ENCODE data around the gene NTN3. TPM values are rescaled to one million over a fixed set of nuclear protein-coding genes. Genes with fewer than 3 reads are reported as not detected.

NTN3 gene
- total RNA-seq (under 1 TPM in 3 of 7 donors, not detected in 4; 0.12 to 0.34 (median 0.26) TPM), polyA plus RNA-seq (under 1 TPM in 1 of 2 donors, not detected in 1; 0.13 TPM)
- long read RNA-seq, donor 1, result 0 reads
- long read RNA-seq, donor 2, partial matches to known transcripts, result 0 of 1 reads
- long read RNA-seq, donor 2, other reads (novel, unspliced or antisense), result 0 of 1 reads
- long read RNA-seq, donor 3, result 0 reads

GRCh38 chr16:2471016-2471652 is at the start of gene NTN3:
Gene NTN3, plus strand, starts transcription at chr16:2471297. Its CDS starts 405 bp downstream, at chr16:2471702.
- no peak within 1 kb of the TSS for H3K27ac ChIP-seq
- peaks cover 6% of the 10 kb centered on the region for H3K27me3 ChIP-seq
- no peak within 1 kb of the TSS for H3K4me3 ChIP-seq
- DNase-seq, result peak in 1 of 5 donors; percentile 43
- H3K9me3 ChIP-seq, result no peaks in the 10 kb centered on the region
- H3K4me1 ChIP-seq (ENCODE audit: insufficient read depth), result peaks cover 12% of the 10 kb centered on the region
- TF ChIP-seq EP300 (IDR thresholded peaks at IDR 0.05) (no peak), POLR2A (IDR thresholded peaks at IDR 0.05) (no peak), CTCF (IDR thresholded peaks at IDR 0.05) (no peak)
- H3K36me3 ChIP-seq, result no peaks in the 10 kb centered on the region
- 0 to 1% (median 1%) methylated on average over 11 to 59 of the region's 59 CpGs for WGBS, 3 donors
- intact Hi-C loops (cut with DNase I), result no loop called here

- intact Hi-C loops (cut with DNase I), result loop anchor here in 1 of 4 donors (10.0 kb wide), 1 partner anchor 83 kb away; no protein-coding TSS in a partner anchor
- Histone ChIP-seq H3K27ac (no peak overlapping the region), H3K9me3 (no peaks in the 10 kb centered on the region), H3K4me3 (no peak overlapping the region), H3K36me3 (no peaks in the 10 kb centered on the region), H3K27me3 (no peaks in the 10 kb centered on the region), H3K4me1 (ENCODE audit: insufficient read depth) (no peaks in the 10 kb centered on the region)
- 72 to 78% (median 76%) methylated on average over 7 of the region's 7 CpGs for WGBS, 3 donors
- DNase-seq, result no peak
- no peak for TF ChIP-seq EP300 (IDR thresholded peaks at IDR 0.05)
- TF ChIP-seq POLR2A (IDR thresholded peaks at IDR 0.05), result no peak
Observed at GRCh38 chr16:2422123-2422867, 48.8 kb upstream of the NTN3 start.

DNA sequence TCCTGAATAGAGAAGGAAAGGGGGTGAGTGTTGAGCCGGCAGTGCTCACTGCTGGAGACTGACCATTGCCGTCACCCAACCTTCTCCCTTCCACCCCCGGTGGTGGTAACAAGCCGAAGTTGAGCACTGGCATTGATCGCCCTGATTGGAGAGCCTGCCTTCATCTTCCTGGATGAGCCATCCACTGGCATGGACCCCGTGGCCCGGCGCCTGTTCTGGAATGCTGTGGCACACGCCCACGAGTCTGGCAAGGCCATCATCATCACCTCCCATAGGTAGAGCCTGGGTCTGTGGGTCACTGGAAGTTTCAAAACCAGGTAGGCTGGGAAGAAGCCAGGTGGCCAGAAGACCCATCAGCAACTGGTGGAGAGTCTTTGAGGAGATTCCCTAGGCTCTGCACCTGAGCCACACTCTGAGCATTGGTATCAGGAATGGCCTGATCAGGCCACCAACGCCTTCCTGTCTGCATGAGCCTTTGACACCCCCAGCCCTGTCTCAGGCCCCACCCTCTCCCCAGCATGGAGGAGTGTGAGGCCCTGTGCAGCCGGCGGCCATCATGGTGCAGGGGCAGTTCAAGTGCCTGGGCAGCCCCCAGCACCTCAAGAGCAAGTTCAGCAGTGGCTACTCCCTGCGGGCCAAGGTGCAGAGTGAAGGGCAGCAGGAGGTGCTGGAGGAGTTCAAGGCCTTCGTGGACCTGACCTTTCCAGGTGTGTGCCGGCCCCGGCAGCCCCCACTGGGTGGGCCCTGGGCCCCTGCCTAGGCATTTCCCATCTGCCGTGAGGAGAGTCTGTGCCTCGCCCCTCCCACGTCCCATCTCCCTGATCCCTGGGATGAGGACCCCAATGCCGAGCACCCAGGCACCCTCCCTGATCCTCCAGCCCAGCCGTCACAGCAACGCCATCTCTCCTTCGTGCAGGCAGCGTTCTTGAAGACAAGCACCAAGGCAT is 46.8 kb upstream of the NTN3 start:
- intact Hi-C loops (cut with DNase I), result loop anchor here in 1 of 4 donors (10.0 kb wide), 1 partner anchor 80 kb away; no protein-coding TSS in a partner anchor
- DNase-seq, result no peak
- Histone ChIP-seq H3K4me3 (no peak overlapping the region), H3K36me3 (no peaks in the 10 kb centered on the region), H3K9me3 (no peaks in the 10 kb centered on the region), H3K4me1 (ENCODE audit: insufficient read depth) (no peaks in the 10 kb centered on the region), H3K27me3 (no peaks in the 10 kb centered on the region), H3K27ac (no peak overlapping the region)
- TF ChIP-seq CTCF (IDR thresholded peaks at IDR 0.05) (no peak), POLR2A (IDR thresholded peaks at IDR 0.05) (no peak), EP300 (IDR thresholded peaks at IDR 0.05) (no peak)
- 82 to 89% (median 86%) methylated on average over 25 of the region's 25 CpGs for WGBS, 3 donors

GRCh38 chr16:2425008-2425518 is 46.0 kb upstream of the NTN3 start:
- no peak for DNase-seq
- intact Hi-C loops (cut with DNase I), result loop anchor here in 1 of 4 donors (10.0 kb wide), 1 partner anchor 80 kb away; no protein-coding TSS in a partner anchor
- no peaks in the 10 kb centered on the region for H3K27me3 ChIP-seq
- no peak overlapping the region for H3K4me3 ChIP-seq
- no peak for TF ChIP-seq EP300 (IDR thresholded peaks at IDR 0.05)
- no peak for TF ChIP-seq POLR2A (IDR thresholded peaks at IDR 0.05)
- TF ChIP-seq CTCF (IDR thresholded peaks at IDR 0.05), result no peak
- no peak overlapping the region for H3K27ac ChIP-seq
- 73 to 80% (median 74%) methylated on average over 9 of the region's 9 CpGs for WGBS, 3 donors
- no peaks in the 10 kb centered on the region for H3K36me3 ChIP-seq
- H3K9me3 ChIP-seq, result no peaks in the 10 kb centered on the region
- peaks cover 1% of the 10 kb centered on the region for H3K4me1 ChIP-seq (ENCODE audit: insufficient read depth)
